ENCODE measurements around the gene RFTN2.
"Not testable (repeated sequence)": the region's sequence is repeated elsewhere in the genome, so short reads cannot be mapped to it uniquely, and the experiment has no call there.

The RFTN2 gene

DNA sequence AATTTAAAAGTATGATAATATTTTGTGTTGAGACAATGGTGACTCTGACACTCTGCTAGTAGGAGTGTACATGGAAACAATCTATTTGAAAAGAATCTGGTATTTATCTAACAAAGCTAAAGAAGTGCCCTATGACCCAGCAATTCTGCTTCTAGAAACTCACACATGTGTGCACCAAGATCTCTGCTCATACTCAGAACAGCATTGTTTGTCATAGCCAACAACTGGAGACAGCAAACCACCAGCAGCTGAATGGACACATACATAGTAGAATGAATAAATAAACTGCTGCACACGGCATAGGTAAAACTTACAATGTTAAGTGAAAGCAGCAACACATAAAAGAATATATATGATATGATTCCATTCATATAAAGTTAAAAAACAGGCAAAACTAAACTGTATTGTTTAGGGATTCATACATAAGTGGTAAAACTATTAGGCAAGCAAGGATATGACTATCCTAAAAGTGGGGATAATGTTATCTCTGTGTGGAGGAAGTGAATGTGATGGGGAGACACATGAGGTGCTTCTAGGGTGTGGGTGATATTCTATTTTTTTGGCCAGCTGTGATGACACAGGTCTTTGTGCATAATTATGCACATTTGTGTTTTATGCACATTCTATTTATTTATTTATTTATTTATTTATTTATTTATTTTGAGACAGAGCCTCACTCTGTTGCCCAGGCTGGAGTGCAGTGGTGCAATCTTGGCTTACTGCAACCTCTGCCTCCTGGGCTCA lies 71.1 kb downstream of the RFTN2 start:
- DNase-seq (ENCODE audit: low spot score): no peak

DNA sequence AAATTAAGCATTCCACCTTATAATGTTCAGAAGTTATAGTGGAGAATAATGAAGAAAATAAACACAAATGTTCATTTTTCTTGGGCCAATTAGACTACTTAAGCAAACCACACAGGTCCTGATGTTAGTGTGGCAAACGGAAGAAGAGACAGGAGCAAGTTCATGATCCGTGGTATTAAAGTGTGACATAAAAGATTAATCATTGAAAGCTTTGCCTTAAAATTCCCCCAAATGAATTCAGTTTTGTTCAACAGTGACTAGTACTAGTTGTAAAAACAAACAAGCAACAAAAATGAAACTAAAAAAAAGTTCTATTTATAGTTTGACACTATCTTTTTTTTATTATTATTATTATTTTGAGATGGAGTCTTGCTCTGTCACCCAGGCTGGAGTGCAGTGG lies 73.7 kb downstream of the RFTN2 start:
- DNase-seq (ENCODE audit: low spot score): no peak

DNA sequence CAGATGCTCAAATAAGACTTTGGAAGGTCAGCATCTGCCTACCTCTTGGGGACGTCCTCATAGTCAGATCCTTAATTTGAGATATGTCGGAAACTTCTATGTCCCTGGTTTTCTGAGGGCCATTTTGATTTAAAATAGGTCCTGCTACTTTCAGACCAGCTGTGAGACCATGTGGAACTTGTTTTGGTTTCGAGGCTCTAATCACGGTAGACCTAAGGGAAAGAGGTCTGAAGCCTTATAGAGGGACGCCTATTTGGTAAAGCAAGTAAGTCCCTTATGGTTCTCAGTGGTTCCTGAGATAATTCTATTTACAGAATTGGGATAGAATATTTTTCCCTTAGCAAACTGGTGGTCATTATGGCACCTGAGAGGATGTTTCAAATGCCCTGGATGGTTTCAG lies 75.1 kb downstream of the RFTN2 start:
- DNase-seq (ENCODE audit: low spot score): no peak

DNA sequence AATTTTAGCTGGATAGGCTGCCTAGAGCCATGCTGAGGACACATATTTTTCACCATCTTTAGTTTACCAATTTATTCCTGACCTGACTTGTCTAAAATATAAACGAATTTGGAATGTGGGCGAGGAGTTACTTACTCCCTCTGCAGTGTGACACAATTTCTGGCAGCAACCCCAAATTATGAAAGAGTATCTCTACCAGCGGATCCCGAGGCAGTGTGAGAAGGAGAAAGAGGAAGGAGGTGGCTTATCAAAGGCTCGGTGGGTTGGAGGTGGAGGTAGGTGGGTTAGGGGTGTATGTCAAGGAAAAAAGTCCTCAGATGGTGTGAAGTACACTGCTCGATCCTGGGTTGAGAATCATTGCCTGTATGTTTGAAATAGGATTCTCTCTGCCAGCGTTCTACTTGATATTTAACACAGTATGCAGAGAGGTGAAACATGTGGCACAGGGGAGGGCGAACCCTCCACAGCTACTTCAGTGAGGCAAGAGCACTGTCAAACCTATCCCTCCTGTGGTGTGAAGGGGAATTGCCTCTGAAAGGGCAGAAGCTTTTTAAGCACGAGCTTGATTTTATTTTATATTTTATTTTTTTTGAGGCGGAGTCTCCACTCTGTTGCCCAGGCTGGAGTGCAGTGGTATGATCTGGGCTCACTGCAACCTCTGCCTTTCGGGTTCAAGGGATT lies 76.0 kb downstream of the RFTN2 start:
- DNase-seq (ENCODE audit: low spot score): peak; percentile 31

DNA sequence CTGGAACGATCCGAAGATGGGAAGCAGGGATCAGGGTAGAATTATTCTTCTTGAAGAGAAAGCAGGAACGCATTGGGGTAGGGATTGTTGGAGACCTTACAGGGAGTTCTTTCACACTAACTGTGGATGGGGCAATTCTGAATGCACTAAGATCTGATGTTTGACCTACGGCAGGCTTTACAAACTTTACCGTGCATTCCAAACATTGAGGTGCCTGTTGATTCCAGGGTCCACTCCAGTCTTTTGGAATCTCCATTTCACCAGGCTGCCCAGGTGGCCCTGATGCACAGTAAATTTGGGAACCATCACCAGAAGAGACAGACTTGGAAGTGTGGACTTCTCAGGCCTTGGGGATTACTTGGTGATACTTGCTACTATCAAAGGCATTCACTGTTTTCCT lies 76.9 kb downstream of the RFTN2 start:
- no peak for DNase-seq (ENCODE audit: low spot score)

DNA sequence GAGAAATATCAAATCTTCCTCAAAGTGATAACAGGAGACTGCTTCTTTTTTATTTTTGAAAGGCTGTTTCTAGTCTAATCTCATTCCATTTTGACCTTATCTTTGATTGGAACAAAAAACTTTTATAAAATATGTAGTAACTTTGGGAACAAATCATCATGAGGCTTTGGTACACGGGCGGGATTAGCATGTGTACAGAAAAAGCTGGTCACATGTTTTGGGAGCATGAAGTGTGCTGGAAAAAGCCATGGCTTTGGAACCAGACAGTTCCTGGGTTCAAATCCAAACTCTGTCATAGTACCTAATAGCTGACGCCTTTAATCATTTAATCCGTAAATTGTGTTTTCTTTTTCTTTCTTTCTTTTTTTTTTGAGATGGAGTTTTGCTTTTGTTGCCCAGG lies 78.2 kb downstream of the RFTN2 start:
- DNase-seq (ENCODE audit: low spot score): no peak

DNA sequence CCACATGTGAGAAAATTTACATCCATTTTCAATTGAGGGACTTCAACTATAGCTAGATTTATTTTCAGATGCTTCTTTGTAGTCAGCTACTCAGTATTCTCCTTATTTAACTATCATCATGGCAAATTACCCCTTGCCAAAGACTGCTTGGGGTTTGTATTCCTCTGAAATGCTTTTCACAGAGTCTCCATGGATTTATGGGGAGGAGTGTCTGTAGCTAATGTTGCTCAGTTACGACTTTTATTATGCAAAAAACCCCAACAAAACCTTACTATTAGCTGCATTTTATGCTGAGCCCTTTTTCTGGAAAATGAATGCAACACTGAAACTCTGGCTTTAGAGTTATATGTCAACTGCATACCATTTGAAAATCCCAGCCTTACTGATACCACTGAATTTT lies 78.6 kb downstream of the RFTN2 start:
- no peak for DNase-seq (ENCODE audit: low spot score)

DNA sequence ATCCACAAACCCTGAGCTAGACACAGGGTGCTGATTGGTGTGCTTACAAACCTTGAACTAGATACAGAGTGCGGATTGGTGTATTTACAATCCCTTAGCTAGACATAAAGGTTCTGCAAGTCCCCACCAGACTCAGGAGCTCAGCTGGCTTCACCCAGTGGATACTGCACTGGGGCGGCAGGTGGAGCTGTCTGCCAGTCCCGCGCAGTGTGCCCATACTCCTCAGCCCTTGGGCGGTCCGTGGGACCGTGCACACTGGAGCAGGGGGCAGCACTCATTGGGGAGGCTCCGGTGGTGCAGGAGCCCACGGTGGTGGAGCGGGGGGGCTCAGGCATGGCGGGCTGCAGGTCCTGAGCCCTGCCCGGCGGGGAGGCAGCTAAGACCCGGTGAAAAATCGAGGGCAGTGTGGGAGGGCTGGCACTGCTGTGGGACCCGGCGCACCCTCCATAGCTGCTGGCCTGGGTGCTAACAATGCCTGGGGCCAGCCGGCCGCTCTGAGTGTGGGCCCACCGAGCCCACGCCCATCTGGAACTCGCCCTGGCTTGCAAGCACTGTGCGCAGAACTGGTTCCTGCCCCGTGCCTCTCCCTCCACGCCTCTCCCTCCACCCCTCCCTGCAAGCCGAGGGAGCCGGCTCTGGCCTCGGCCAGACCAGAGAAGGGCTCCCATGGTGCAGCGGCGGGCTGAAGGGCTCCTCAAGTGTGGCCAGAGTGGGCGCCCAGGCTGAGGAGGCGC lies 83.9 kb downstream of the RFTN2 start:
- no peak for DNase-seq (ENCODE audit: low spot score)

DNA sequence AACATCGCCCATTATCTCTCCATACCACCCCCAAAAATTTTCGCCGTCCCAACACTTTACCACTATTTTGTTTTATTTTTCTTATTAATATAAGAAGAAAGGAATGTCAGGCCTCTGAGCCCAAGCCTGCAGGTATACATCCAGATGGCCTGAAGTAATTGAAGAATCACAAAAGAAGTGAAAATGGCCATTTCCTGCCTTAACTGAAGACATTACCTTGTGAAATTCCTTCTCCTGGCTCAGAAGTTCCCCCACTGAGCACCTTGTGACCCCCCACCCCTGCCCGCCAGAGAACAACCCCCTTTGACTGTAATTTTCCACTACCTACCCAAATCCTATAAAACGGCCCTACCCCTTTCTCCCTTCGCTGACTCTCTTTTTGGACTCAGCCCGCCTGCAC lies 88.1 kb downstream of the RFTN2 start:
- not testable (repeated sequence) for DNase-seq (ENCODE audit: low spot score)

DNA sequence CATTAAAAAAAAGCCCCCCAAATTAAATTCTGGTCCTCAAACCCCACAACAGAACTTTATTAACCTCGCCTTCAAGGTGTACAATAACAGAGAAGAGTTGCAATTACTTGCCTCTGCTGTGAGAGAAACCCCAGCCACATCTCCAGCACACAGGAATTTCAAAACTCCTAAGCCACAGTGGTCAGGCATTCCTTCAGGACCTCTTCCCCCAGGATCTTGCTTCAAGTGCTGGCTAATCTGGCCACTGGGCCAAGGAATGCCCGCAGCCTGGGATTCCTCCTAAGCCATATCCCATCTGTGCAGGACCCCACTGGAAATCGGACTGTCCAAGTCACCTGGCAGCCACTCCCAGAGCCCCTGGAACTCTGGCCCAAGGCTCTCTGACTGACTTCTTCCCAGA lies 95.2 kb downstream of the RFTN2 start:
- DNase-seq (ENCODE audit: low spot score): not testable (repeated sequence)

DNA sequence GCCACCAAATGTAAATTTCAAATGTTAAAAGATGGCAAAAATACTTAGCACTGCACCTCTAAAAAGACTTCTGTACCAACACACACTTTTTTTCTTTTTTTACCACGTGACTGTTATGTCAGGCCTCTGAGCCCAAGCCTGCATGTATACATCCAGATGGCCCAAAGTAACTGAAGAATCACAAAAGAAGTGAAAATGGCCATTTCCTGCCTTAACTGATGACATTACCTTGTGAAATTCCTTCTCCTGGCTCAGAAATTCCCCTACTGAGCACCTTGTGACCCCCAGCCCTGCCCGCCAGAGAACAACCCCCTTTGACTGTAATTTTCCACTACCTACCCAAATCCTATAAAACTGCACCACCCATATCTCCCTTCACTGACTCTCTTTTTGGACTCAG lies 97.1 kb downstream of the RFTN2 start:
- DNase-seq (ENCODE audit: low spot score): not testable (repeated sequence)

DNA sequence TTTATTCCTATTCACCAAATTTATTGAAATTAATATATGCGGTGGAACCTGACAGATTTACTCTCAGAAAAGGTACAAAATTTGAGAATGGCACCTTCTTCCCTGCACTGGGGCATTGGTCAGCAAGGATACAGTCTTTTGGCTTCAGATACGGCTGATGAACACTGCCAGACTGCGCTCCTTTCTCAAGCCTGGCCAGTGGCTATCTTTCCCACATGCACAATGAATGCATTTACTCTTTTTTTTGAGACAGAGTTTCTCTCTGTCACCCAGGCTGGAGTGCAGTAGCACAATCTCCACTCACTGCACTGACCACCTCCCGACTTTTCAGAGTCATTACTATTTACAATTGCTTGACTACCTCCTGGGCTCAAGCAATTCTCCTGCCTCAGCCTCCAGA lies 97.9 kb downstream of the RFTN2 start:
- no peak for DNase-seq (ENCODE audit: low spot score)

DNA sequence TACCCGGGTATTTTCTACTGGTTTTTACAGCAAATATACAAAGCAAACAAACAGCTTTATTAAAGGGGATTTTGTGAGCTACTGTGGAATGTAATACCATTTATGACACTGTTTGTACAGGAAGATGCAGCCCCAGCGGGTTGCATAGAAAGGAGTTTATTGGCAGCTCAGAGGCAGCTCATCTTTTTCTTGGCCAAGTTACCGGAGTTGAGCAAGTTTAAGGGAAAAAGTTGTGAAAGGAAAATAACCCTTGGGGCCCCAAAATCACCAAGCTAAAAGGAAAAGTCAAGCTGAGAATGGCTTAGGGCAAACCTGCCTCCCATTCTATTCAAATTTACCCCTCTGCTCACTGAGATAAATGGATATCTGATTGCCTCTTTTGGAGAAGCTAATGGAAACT lies 98.8 kb downstream of the RFTN2 start:
- DNase-seq (ENCODE audit: low spot score): no peak

DNA sequence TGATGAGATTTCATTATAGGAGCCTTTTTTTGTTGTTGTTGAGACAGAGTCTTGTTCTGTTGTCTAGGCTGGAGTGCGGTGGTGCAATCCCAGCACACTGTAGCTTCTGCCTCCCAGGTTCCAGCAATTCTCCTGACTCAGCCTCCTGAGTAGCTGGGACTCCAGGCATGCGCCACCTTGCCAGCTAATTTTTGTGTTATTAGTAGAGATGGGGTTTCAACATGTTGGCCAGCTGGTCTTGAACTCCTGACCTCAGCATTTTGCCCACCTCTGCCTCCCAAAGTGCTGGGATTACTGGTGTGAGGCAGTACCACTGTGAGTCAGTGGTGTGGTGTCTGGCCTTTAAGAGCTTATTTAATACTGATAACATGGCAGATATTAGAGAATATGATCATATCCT lies 99.4 kb downstream of the RFTN2 start:
- DNase-seq (ENCODE audit: low spot score): no peak

DNA sequence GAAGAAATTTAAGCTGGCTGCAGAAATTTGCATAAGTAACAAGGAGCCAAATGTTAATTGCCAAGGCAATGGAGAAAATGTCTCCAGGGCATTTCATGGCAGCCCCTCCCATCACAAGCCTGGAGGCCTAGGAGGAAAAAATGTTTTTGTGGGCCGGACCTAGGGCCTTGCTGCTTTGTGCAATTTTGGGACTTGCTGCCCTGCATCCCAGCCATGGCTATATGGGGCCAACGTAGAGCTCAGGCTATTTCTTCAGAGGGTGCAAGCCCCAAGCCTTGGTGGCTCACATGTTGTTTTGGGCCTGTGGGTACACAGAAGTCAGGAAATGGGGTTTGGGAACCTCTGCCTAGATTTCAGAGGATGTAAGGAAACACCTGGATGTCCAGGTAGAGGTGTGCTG lies 101.8 kb downstream of the RFTN2 start:
- no peak for DNase-seq (ENCODE audit: low spot score)

DNA sequence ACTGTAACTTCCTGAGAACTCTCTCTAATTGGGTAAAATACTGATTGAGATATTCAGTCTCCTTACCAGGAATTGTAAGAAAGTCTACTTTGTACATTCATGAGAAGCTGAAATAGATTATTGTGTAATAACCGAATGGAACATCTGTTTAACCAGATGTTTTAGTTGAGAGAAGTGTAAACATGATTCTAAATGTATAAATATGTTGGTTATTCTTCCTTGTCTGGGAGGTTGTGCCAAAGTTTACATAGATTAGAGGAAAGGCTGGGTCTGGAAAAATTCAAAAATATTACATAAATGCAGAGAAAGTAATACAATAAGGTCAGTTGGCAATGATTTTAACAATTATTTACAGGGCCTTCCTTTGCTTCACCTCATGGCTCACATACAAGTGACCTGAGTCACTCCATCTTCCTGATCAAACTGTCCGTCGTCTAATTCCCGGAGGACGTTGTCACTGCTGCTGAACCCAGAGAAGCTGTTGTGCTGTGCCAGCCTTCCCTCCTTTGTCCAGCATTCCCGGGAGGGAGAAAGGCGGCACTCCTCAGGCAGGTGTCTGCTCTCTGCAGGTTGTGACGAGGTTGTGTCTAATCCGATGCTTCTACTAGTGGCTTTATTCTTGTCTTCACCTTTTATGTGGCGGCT lies 103.6 kb downstream of the RFTN2 start:
- DNase-seq (ENCODE audit: low spot score): no peak

DNA sequence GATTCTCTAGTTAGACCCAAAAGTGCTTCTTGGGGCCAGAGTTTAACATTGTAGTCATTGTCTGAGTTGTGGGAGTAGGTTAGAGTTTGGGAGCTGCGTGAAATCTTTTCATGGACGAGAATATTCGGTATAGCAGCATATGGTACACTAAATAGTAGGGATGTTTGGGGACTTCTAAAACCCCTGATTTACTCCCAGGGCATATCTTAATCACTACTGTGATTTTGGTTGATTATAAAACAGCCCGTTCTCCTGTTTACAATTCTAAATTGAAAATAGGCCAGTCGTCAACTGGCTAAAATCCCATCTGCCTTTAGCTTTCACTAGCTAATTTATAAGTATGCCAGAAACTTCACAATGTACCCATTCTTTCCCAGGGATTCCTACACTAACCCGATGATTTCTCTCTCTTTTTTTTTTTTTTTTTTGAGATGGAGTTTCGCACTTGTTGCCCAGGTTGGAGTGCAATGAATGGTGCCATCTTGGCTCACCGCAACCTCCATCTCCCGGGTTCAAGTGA lies 115.2 kb downstream of the RFTN2 start:
- DNase-seq (ENCODE audit: low spot score): no peak

DNA sequence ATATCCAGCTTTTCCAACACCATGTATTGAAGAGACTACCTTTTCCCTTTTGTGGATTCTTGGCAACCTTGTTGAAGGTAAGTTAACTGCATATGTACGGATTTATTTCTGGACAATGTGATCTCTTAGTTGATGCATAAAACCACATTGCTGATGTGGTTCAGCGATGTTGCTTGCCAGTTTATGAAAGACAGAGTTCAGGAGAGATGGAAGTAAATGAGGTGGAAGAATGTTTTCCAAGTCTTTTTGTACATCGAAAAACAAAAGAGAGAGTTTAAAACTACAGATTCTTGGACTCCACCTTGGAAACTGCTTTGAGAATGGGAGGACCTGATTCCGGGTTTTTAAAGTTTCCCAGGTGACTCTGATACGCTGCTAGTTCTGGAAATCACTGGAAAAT lies 115.7 kb downstream of the RFTN2 start:
- no peak for DNase-seq (ENCODE audit: low spot score)

DNA sequence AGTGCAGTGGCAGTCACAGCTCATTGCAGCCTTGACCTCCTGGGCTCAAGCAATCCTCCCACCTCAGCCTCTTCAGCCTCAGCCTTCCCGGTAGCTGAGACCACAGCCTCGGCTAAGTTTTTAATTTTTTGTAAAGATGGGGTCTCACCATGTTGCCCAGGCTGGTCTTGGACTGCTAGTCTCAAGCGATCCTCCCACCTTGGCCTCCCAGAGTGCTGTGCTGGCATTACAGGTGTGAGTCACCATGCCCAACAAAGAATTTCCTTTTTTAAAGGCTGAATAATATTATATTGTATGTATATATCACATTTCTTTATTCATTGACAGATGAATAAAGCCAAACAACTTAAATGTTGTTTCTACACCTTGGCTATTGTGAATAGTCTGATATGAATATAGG lies 117.0 kb downstream of the RFTN2 start:
- DNase-seq (ENCODE audit: low spot score): no peak

DNA sequence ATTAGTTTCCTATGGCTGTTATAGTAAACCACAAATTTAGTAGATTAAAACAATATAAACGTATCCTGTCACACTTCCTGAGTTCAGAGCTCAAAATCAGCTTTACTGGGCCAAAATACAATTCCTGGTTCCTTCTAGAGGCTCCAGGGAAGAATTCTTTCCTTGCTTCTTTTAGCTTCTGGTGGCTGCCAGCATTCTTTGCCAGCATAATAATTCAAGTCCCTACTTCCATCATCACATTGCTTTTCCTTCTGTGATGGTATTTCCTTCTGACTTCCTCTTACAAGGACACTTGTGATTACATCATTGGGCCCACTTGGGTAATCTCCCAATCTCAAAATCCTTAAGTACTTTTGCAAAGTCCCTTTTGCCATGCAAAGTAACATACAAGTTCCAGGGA lies 118.9 kb downstream of the RFTN2 start:
- no peak for DNase-seq (ENCODE audit: low spot score)

DNA sequence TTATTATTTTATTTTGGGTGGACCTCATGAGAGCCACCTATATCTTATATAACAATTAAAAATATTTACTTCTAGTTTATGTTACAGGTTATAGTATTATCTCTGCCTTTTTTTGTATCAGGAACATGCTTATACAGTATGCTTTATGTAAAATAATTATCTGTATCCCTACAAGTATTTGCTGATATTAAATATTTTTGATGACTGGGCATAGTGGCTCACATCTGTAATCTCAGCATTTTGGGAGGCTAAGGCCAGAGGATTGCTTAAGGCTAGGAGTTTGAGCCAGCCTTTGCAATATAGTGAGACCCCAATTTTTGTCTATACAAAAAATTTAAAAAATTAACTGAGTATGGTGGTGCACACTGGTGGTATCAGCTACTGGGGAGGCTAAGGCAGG lies 119.9 kb downstream of the RFTN2 start:
- DNase-seq (ENCODE audit: low spot score): no peak

DNA sequence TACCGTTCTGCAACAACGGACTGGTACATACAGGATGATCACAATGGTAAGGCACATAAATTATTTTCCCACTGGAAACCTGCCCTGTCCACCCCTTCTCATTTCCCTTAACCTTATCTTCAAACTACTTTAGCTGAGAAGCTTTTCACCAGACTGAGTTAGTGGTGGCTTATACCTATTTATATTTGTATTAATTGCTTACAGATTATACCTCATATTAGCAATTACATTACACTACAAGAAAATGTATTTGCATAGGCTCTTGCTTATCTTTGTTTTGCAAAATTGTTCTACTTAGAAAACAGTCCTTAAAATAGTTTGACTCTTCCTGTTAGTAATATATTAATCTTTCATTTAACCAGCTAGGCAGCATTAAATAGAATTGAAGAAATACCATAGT lies 124.1 kb downstream of the RFTN2 start:
- not testable (repeated sequence) for DNase-seq (ENCODE audit: low spot score)

DNA sequence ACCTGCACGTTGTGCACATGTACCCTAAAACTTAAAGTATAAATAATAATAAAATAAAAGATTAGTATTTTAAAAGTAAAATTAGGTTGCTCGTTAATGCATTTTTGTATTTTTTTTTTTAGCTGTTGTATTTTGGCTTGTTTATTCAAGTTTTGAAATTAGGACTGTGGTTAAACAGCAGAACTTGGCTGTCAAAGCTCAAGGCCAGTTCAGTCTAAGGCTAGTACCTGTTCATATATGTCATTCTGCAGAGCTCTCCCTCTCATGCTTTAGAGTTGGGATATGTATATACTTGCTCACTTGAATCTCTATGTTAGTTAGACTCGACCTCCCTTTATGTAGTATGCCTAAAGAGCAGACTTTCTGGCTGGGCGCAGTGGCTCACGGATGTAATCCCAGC lies 126.8 kb downstream of the RFTN2 start:
- no peak for DNase-seq (ENCODE audit: low spot score)
